HEK293 (cell line): Measurements from ENCODE around the gene EMB.

ENCODE experiments used
- CTCF ChIA-PET: fragments of 350-600 bp; formaldehyde crosslinking; extraction: SDS; loops from one replicate; lab custom pipeline; 2021; ENCODE audit warnings: antibody characterized with exemption; lab: Yijun Ruan, JAX
- POLR2A ChIA-PET: fragments of 300-600 bp; formaldehyde crosslinking; extraction: SDS; loops from one replicate; lab custom pipeline; 2020; ENCODE audit warnings: antibody characterized with exemption, inconsistent platforms; lab: Yijun Ruan, JAX
- H3K27ac ChIP-seq: fragments of 200-500 bp; sonication (Bioruptor generic); 2 replicates; pipeline ENCODE4 v1.5.1; 2014; ENCODE audit warnings: low read depth, low read length, control low read depth, inconsistent platforms; ENCODE audit errors: extremely low read depth
- H3K36me3 ChIP-seq, 2 experiments: fragments of 200-500 bp in 1 of 2; sonication (Bioruptor generic) in 1 of 2; 1 replicate in 1 of 2; 2 replicates in 1 of 2; pipeline ENCODE4 v1.5.1; 2014 to 2017; ENCODE audit warnings: inconsistent platforms in 2 of 2, low read length in 2 of 2; ENCODE audit not compliant: control insufficient read depth in 2 of 2, insufficient read depth in 1 of 2
- H3K4me1 ChIP-seq: fragments of 200-500 bp; sonication (Bioruptor generic); 2 replicates; pipeline ENCODE4 v1.5.1; 2014; ENCODE audit warnings: mild to moderate bottlenecking, low read length, inconsistent platforms; ENCODE audit not compliant: control insufficient read depth, insufficient read depth
- H3K4me3 ChIP-seq: 2 replicates; pipeline ENCODE4 v1.5.1; 2011; ENCODE audit warnings: low read depth, mild to moderate bottlenecking, control low read depth, low read length, moderate library complexity
- H3K9me3 ChIP-seq: fragments of 200-500 bp; sonication (Bioruptor generic); 2 replicates; pipeline ENCODE4 v1.5.1; 2014; ENCODE audit warnings: low read depth, low read length, inconsistent platforms; ENCODE audit not compliant: control insufficient read depth, insufficient read depth
- HIC1 ChIP-seq: fragments of 450-650 bp; formaldehyde crosslinking; IDR thresholded peaks from 2 replicates; pipeline ENCODE4 v1.5.1; 2016; ENCODE audit warnings: missing biosample characterization, missing genetic modification characterization
- IKZF3 ChIP-seq: fragments of 450-650 bp; IDR thresholded peaks from 2 replicates; pipeline ENCODE4 v1.5.0; 2018; ENCODE audit warnings: missing biosample characterization, mild to moderate bottlenecking, missing genetic modification characterization, moderate library complexity
- KLF10 ChIP-seq: fragments of 450-650 bp; IDR thresholded peaks from 2 replicates; pipeline ENCODE4 v1.5.1; 2018; ENCODE audit warnings: missing biosample characterization, mild to moderate bottlenecking, missing genetic modification characterization
- KLF8 ChIP-seq: fragments of 450-650 bp; formaldehyde crosslinking; IDR thresholded peaks from 2 replicates; pipeline ENCODE4 v1.5.1; 2016; ENCODE audit warnings: missing biosample characterization, missing genetic modification characterization
- MEIS1 ChIP-seq: sonication (generic); formaldehyde crosslinking; IDR thresholded peaks from 2 replicates; pipeline ENCODE4 v1.8.1; 2022; ENCODE audit warnings: missing genetic modification reagents, mild to moderate bottlenecking, borderline replicate concordance
- MZF1 ChIP-seq: fragments of 450-650 bp; formaldehyde crosslinking; IDR thresholded peaks from 2 replicates; pipeline ENCODE4 v1.5.1; 2017; ENCODE audit warnings: missing biosample characterization, missing genetic modification characterization, borderline replicate concordance
- PRDM10 ChIP-seq: fragments of 450-650 bp; formaldehyde crosslinking; IDR thresholded peaks from 2 replicates; pipeline ENCODE4 v1.5.1; 2016; ENCODE audit warnings: missing biosample characterization, missing genetic modification characterization
- REPIN1 ChIP-seq: fragments of 450-650 bp; formaldehyde crosslinking; IDR thresholded peaks from 2 replicates; pipeline ENCODE4 v1.5.1; 2017; ENCODE audit warnings: missing biosample characterization, missing genetic modification characterization, low read depth
- TRIM28 ChIP-seq: IDR thresholded peaks from 2 replicates; pipeline ENCODE4 v1.6.1; 2011; ENCODE audit warnings: low read length, control low read depth, borderline replicate concordance
- YY1 ChIP-seq: fragments of 450-650 bp; formaldehyde crosslinking; IDR thresholded peaks from 2 replicates; pipeline ENCODE4 v1.5.1; 2018; ENCODE audit warnings: missing biosample characterization, missing genetic modification characterization
- ZNF138 ChIP-seq: fragments of 450-650 bp; formaldehyde crosslinking; IDR thresholded peaks from 2 replicates; pipeline ENCODE4 v1.5.1; 2016; ENCODE audit warnings: missing biosample characterization, missing genetic modification characterization, borderline replicate concordance
- ZNF174 ChIP-seq: fragments of 450-650 bp; formaldehyde crosslinking; IDR thresholded peaks from 2 replicates; pipeline ENCODE4 v1.5.0; 2017; ENCODE audit warnings: missing biosample characterization, mild to moderate bottlenecking, missing genetic modification characterization
- ZNF19 ChIP-seq: fragments of 450-650 bp; formaldehyde crosslinking; IDR thresholded peaks from 2 replicates; pipeline ENCODE4; 2016; ENCODE audit warnings: missing biosample characterization, missing genetic modification characterization, low read depth
- ZNF266 ChIP-seq: fragments of 450-650 bp; formaldehyde crosslinking; IDR thresholded peaks from 2 replicates; pipeline ENCODE4 v1.5.1; 2016; ENCODE audit warnings: missing biosample characterization, missing genetic modification characterization, low read depth
- ZNF335 ChIP-seq: fragments of 450-650 bp; formaldehyde crosslinking; conservative IDR thresholded peaks from 2 replicates; pipeline ENCODE4 v1.5.1; 2016; ENCODE audit warnings: missing biosample characterization, missing genetic modification characterization
- ZNF362 ChIP-seq: fragments of 450-650 bp; formaldehyde crosslinking; IDR thresholded peaks from 2 replicates; pipeline ENCODE4 v1.5.1; 2016; ENCODE audit warnings: missing biosample characterization, missing genetic modification characterization
- ZNF366 ChIP-seq: fragments of 450-650 bp; formaldehyde crosslinking; conservative IDR thresholded peaks from 2 replicates; pipeline ENCODE4 v1.5.1; 2016; ENCODE audit warnings: missing biosample characterization, missing genetic modification characterization
- ZNF391 ChIP-seq: fragments of 450-650 bp; formaldehyde crosslinking; IDR thresholded peaks from 2 replicates; pipeline ENCODE4 v1.5.1; 2016; ENCODE audit warnings: low read depth, missing biosample characterization, missing genetic modification characterization, borderline replicate concordance
- ZNF423 ChIP-seq: fragments of 450-650 bp; formaldehyde crosslinking; IDR thresholded peaks from 2 replicates; pipeline ENCODE4 v1.5.1; 2016; ENCODE audit warnings: missing biosample characterization, missing genetic modification characterization
- ZNF473 ChIP-seq: fragments of 450-650 bp; formaldehyde crosslinking; IDR thresholded peaks from 2 replicates; pipeline ENCODE4 v1.5.1; 2017; ENCODE audit warnings: missing biosample characterization, missing genetic modification characterization
- ZNF549 ChIP-seq: fragments of 450-650 bp; IDR thresholded peaks from 2 replicates; pipeline ENCODE4 v1.5.1; 2018; ENCODE audit warnings: missing biosample characterization, missing genetic modification characterization, mild to moderate bottlenecking, inconsistent platforms, moderate library complexity
- ZNF560 ChIP-seq: fragments of 450-650 bp; formaldehyde crosslinking; IDR thresholded peaks from 2 replicates; pipeline ENCODE4 v1.5.1; 2017; ENCODE audit warnings: missing biosample characterization, missing genetic modification characterization, borderline replicate concordance
- ZNF610 ChIP-seq: fragments of 450-650 bp; formaldehyde crosslinking; IDR thresholded peaks from 2 replicates; pipeline ENCODE4 v1.5.1; 2016; ENCODE audit warnings: missing biosample characterization, missing genetic modification characterization, borderline replicate concordance
- ZNF629 ChIP-seq: fragments of 450-650 bp; formaldehyde crosslinking; IDR thresholded peaks from 2 replicates; pipeline ENCODE4 v1.5.1; 2017; ENCODE audit warnings: missing biosample characterization, missing genetic modification characterization
- ZNF660 ChIP-seq: fragments of 450-650 bp; IDR thresholded peaks from 2 replicates; pipeline ENCODE4 v1.5.1; 2018; ENCODE audit warnings: missing biosample characterization, mild to moderate bottlenecking, missing genetic modification characterization
- ZNF701 ChIP-seq: fragments of 450-650 bp; formaldehyde crosslinking; IDR thresholded peaks from 2 replicates; pipeline ENCODE4 v1.5.1; 2016; ENCODE audit warnings: missing biosample characterization, missing genetic modification characterization
- ZNF830 ChIP-seq: fragments of 450-650 bp; IDR thresholded peaks from 2 replicates; pipeline ENCODE4 v1.5.0; 2018; ENCODE audit warnings: missing biosample characterization, missing genetic modification characterization, low read depth, mild to moderate bottlenecking, moderate library complexity
- TF ChIP-seq, protein P1 (sequence below): fragments of 450-650 bp; formaldehyde crosslinking; IDR thresholded peaks from 2 replicates; pipeline ENCODE4 v1.5.1; 2016; ENCODE audit warnings: missing biosample characterization, missing genetic modification characterization

Gene EMB

GRCh38 chr5:50440651-50441492 lies at the start of gene EMB:
EMB (minus strand) TSS chr5:50441288; CDS start chr5:50441151, 137 bp downstream.
- peak within 1 kb of the TSS; percentile 90 for H3K27ac ChIP-seq
- POLR2A ChIA-PET = interaction anchor here (1.3 to 2.1 kb wide), 2 partner anchors 10 to 13 kb away, joined by 4 to 6 read pairs; no protein-coding TSS in a partner anchor
- CTCF ChIA-PET = interaction anchor here (0.7 kb wide), 1 partner anchor 302 kb away, joined by 3 read pairs; no protein-coding TSS in a partner anchor
- H3K4me3 ChIP-seq = peak within 1 kb of the TSS; percentile 81
- no peaks in the 10 kb centered on the region for H3K36me3 ChIP-seq
- H3K9me3 ChIP-seq = no peaks in the 10 kb centered on the region
- peaks cover 4% of the 10 kb centered on the region for H3K4me1 ChIP-seq
- peak; percentile 81 for TF ChIP-seq KLF8 (tag by site-specific recombination)
- no peak for TF ChIP-seq ZNF549 (tag by site-specific recombination)
- peak; percentile 64; the same call in 1 of the 2 replicates for TF ChIP-seq ZNF610 (tag by site-specific recombination)
- no peak for TF ChIP-seq ZNF19
- peak; percentile 81 for TF ChIP-seq YY1
- no peak for TF ChIP-seq ZNF174 (tag by site-specific recombination)
- TF ChIP-seq MZF1 (tag by site-specific recombination) = no peak
- peak; percentile 73 for TF ChIP-seq ZNF335 (tag by site-specific recombination)
- TF ChIP-seq REPIN1 (tag by site-specific recombination) = 0 out of 2 replicates have a peak, but pooled peaks have one; percentile 43
- TF ChIP-seq ZNF660 (tag by site-specific recombination) = 0 out of 2 replicates have a peak, but pooled peaks have one; percentile 15
- no peak for TF ChIP-seq ZNF830 (tag by site-specific recombination)
- TF ChIP-seq KLF10 (tag by site-specific recombination) = no peak
- TF ChIP-seq ZNF473 (tag by site-specific recombination) = no peak
- TF ChIP-seq ZNF138 = no peak
- no peak; the same call in 1 of the 2 replicates for TF ChIP-seq PRDM10 (tag by site-specific recombination)
- no peak for TF ChIP-seq ZNF560 (tag by site-specific recombination)
- no peak for TF ChIP-seq ZNF266
- TF ChIP-seq ZNF423 (tag by site-specific recombination) = peak; percentile 87
- TF ChIP-seq ZNF629 (tag by site-specific recombination) = peak; percentile 38; the same call in 1 of the 2 replicates
- no peak for TF ChIP-seq IKZF3 (tag by site-specific recombination)
- no peak for TF ChIP-seq ZNF362 (tag by site-specific recombination)
- TF ChIP-seq HIC1 (tag by site-specific recombination) = peak; percentile 93
- no peak for TF ChIP-seq TRIM28
- TF ChIP-seq, protein P1, sequence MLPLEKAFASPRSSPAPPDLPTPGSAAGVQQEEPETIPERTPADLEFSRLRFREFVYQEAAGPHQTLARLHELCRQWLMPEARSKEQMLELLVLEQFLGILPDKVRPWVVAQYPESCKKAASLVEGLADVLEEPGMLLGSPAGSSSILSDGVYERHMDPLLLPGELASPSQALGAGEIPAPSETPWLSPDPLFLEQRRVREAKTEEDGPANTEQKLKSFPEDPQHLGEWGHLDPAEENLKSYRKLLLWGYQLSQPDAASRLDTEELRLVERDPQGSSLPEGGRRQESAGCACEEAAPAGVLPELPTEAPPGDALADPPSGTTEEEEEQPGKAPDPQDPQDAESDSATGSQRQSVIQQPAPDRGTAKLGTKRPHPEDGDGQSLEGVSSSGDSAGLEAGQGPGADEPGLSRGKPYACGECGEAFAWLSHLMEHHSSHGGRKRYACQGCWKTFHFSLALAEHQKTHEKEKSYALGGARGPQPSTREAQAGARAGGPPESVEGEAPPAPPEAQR (tag by site-specific recombination) = no peak
- no peak for TF ChIP-seq ZNF701
- no peak for TF ChIP-seq MEIS1 (CRISPR knock-in tag)
- no peak for TF ChIP-seq ZNF391 (tag by site-specific recombination)
- TF ChIP-seq ZNF366 (tag by site-specific recombination) = no peak
